HG03108 (cell line): ENCODE measurements around the gene CYP3A5.
"Not testable (repeated sequence)": the region's sequence is repeated elsewhere in the genome, so short reads cannot be mapped to it uniquely, and the experiment has no call there.

Source experiments
- ATAC-seq: cut with Tn5 transposase; IDR thresholded peaks from one replicate; pipeline ENCODE4 v1.9.1; 2021; ENCODE audit warnings: moderate library complexity; ENCODE audit not compliant: unreplicated experiment

CYP3A5 gene

GRCh38 chr7:99685871-99686608, 6.2 kb upstream of the CYP3A5 start:
- ATAC-seq = not testable (repeated sequence)

- no peak for ATAC-seq
Measured at GRCh38 chr7:99685129-99685758, 5.4 kb upstream of the CYP3A5 start.

GRCh38 chr7:99679032-99679399, 780 bp downstream of the CYP3A5 start:
- no peak for ATAC-seq

GRCh38 chr7:99677648-99678045, 2.1 kb downstream of the CYP3A5 start:
- no peak for ATAC-seq

GRCh38 chr7:99677013-99677647, 2.7 kb downstream of the CYP3A5 start:
- ATAC-seq = no peak

- no peak for ATAC-seq
Measured at GRCh38 chr7:99674995-99675742, 4.6 kb downstream of the CYP3A5 start.

GRCh38 chr7:99672573-99672972, 7.2 kb downstream of the CYP3A5 start:
- no peak for ATAC-seq

- ATAC-seq = no peak
Measured at GRCh38 chr7:99669782-99670181, 10.0 kb downstream of the CYP3A5 start.

- ATAC-seq = no peak
Measured at GRCh38 chr7:99668541-99668940, 11.3 kb downstream of the CYP3A5 start.

GRCh38 chr7:99667179-99667578, 12.6 kb downstream of the CYP3A5 start:
- ATAC-seq = no peak

DNA sequence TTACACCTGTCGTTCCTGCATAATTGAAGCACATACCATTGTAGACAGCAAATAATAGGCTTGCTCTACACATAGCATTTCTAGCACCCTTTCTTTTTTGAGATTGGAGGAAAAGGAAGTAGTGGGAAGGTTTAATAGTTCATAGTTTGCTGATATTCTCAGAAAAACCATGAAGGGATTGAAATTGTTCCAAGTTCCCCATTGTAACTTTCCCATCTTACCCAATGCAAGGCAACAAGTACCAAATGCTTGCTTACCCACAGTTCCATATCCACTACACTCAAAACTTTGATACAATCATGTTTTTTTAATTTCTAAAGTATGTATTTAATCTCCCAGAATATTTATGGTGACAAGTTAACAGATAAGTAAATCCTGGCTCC, 13.8 kb downstream of the CYP3A5 start:
- no peak for ATAC-seq

DNA sequence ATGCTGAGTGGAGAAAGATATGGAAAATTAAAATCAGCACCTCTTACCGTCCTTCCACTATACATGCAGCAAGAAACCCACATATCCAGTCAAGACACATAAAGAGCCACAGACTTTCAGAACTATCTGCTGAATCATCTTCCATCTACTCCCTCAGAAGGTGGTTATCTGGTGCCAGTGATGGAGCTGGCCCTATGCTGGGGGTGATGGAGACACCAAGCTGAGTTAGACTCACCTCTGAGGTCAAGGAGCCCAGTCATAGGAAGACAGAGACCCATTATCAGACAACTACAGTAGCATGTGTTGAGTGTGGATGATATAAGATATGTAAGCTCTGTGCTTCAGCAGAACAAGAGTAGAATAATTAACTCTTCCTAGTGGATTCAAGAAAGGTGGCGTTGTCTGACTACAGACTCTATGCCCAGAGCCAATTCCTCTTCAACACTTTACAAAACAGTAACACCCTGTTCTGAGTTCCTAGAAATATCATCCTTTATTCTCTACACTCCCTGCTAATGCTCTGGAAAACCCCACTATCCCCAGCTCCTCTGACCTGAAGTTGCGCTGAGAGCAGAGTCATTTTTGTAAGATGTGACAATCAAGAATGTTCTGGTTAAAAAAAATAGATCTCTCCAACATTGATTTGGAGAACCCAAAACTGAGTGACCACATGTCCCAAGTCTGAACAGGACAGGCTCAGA, 14.3 kb downstream of the CYP3A5 start:
- ATAC-seq = no peak

DNA sequence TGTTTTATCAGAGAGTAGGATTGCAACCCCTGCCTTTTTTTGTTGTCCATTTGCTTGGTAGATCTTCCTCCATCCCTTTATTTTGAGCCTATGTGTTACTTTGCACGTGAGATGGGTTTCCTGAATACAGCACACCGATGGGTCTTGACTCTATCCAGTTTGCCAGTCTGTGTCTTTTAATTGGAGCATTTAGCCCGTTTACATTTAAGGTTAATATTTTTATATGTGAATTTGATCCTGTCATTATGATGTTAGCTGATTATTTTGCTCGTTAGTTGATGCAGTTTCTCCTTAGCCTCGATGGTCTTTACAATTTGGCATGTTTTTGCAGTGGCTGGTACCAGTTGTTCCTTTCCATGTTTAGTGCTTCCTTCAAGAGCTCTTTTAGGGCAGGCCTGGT, 21.9 kb downstream of the CYP3A5 start:
- ATAC-seq = not testable (repeated sequence)

DNA sequence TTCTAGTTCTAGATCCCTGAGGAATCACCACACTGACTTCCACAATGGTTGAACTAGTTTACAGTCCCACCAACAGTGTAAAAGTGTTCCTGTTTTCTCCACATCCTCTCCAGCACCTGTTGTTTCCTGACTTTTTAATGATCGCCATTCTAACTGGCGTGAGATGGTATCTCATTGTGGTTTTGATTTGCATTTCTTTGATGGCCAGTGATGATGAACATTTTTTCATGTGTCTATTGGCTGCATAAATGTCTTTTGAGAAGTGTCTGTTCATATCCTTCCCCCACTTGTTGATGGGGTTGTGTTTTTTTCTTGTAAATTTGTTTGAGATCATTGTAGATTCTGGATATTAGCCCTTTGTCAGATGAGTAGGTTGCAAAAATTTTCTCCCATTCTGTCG, 25.2 kb downstream of the CYP3A5 start:
- not testable (repeated sequence) for ATAC-seq

- ATAC-seq = no peak
Measured at GRCh38 chr7:99653754-99654153, 26.0 kb downstream of the CYP3A5 start.

GRCh38 chr7:99653269-99653668, 26.5 kb downstream of the CYP3A5 start:
- not testable (repeated sequence) for ATAC-seq

- ATAC-seq = no peak
Measured at GRCh38 chr7:99652671-99653070, 27.1 kb downstream of the CYP3A5 start.

GRCh38 chr7:99651290-99651689, 28.5 kb downstream of the CYP3A5 start:
- ATAC-seq = no peak

DNA sequence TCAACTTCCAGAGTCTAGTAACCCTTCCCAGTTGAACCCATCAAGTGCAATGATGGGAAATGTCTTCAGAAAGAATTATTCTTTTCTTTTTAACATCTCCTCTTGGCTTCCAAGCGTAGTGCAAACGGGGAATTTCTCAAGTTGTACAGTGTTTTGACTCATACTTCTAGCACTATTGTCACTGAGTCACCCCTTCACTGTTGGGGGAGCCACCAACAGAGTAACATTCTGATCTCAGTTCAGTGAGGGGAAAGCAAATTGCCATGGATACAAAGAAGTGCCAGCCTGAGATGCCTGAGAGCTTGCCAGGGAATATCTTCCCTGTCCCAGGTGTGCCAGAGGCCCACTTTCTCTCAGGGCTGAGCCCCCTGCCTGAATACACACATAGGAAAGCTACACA, 31.0 kb downstream of the CYP3A5 start:
- no peak for ATAC-seq

- ATAC-seq = no peak
Measured at GRCh38 chr7:99645590-99645989, 34.2 kb downstream of the CYP3A5 start.

DNA sequence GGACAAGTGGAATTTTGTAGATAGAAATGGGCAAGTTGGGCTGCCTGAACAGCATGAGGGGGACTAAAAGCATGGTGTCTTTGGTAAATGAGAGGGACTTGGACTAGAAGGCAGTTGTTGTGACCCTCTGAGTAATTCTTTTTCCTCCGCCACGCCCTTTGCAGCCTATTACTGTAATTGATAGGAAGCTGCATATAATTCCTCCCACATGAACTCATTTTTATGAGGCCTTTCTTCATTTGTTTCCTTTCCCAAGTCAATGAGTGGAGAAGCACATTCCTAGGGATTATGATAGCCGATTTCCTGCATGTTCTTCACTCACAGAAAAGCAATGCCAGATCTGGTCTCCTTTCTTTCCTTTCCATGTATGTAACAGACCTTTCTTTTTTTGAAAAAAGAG, 35.4 kb downstream of the CYP3A5 start:
- ATAC-seq = no peak
